H1 (cell line): Measurements from ENCODE around the gene TMEM108. TPM values are rescaled to one million over a fixed set of nuclear protein-coding genes. Genes with fewer than 3 reads are reported as not detected.
A peak's percentile ranks its signal among the peaks of the same experiment; 100 is the strongest.

ENCODE experiments used
- CTCF ChIA-PET: fragments of 300-600 bp; sonication (Branson Sonifier 250); formaldehyde crosslinking; loops from one replicate; lab custom pipeline; 2021; ENCODE audit not compliant: partially characterized antibody; lab: Charles Lee
- POLR2A ChIA-PET: fragments of 300-600 bp; sonication (Branson Sonifier 250); formaldehyde crosslinking; loops from one replicate; lab custom pipeline; 2021; ENCODE audit warnings: inconsistent platforms; ENCODE audit not compliant: partially characterized antibody; lab: Charles Lee
- DNase-seq, 2 experiments: peaks; one replicate each; pipeline versions ENCODE4 v3.0.0 to v3.0.0-alpha.2; 2010 to 2022; ENCODE audit warnings: low spot score in 2 of 2, low read depth in 1 of 2, mixed read lengths in 1 of 2
- FAIRE-seq: peaks from 2 replicates; lab custom pipeline; 2011; peaks lifted over from hg19 to GRCh38; lab: Jason Lieb, UNC
- H2AFZ ChIP-seq: 2 replicates; pipeline ENCODE4 v1.8.1; 2012; ENCODE audit warnings: low read length, inconsistent platforms
- H2AK5ac ChIP-seq: 2 replicates; pipeline ENCODE4 v1.6.1; 2013; ENCODE audit warnings: low read depth, low read length
- H2BK120ac ChIP-seq: replicated peaks from 2 replicates; pipeline ENCODE3; 2013; ENCODE audit warnings: low read depth, low read length, inconsistent platforms
- H2BK12ac ChIP-seq: 2 replicates; pipeline ENCODE4 v1.6.1; 2013; ENCODE audit warnings: low read depth, low read length
- H2BK15ac ChIP-seq: 2 replicates; pipeline ENCODE4 v1.6.1; 2013; ENCODE audit warnings: low read length
- H2BK20ac ChIP-seq: 2 replicates; pipeline ENCODE4 v1.6.1; 2013; ENCODE audit warnings: low read length
- H2BK5ac ChIP-seq: 2 replicates; pipeline ENCODE4 v1.6.1; 2013; ENCODE audit warnings: low read depth, low read length
- H3K14ac ChIP-seq: 2 replicates; pipeline ENCODE4 v1.6.1; 2013; ENCODE audit warnings: inconsistent platforms; ENCODE audit not compliant: insufficient read length
- H3K18ac ChIP-seq: 2 replicates; pipeline ENCODE4 v1.6.1; 2013; ENCODE audit warnings: low read length; ENCODE audit errors: extremely low read depth
- H3K23ac ChIP-seq: 2 replicates; pipeline ENCODE4 v1.6.1; 2013; ENCODE audit warnings: inconsistent platforms; ENCODE audit not compliant: insufficient read length
- H3K23me2 ChIP-seq: 2 replicates; pipeline ENCODE4 v1.6.1; 2013; ENCODE audit warnings: low read depth, low read length
- H3K27ac ChIP-seq: 2 replicates; pipeline ENCODE4 v1.6.1; 2011; ENCODE audit warnings: low read depth, low read length, inconsistent platforms
- H3K27me3 ChIP-seq, 4 experiments: replicated peaks in 1 of 4; 1 replicate in 1 of 4; 2 replicates in 3 of 4; pipeline versions ENCODE4 v1.6.1 to v1.8.1; 2011 to 2013; ENCODE audit warnings: low read length in 3 of 4, mild to moderate bottlenecking in 3 of 4, inconsistent platforms in 2 of 4, mixed read lengths in 2 of 4, moderate library complexity in 1 of 4; ENCODE audit not compliant: control insufficient read depth in 3 of 4, insufficient read depth in 3 of 4; ENCODE audit errors: extremely low read depth in 1 of 4
- H3K36me3 ChIP-seq, 4 experiments: 2 replicates each; pipeline versions ENCODE4 v1.6.1 to v1.8.1; 2011 to 2013; ENCODE audit warnings: mild to moderate bottlenecking in 4 of 4, low read length in 3 of 4, moderate library complexity in 2 of 4, control low read depth in 1 of 4, inconsistent platforms in 1 of 4; ENCODE audit not compliant: insufficient read depth in 4 of 4, control insufficient read depth in 2 of 4
- H3K4ac ChIP-seq: replicated peaks from 2 replicates; pipeline ENCODE3; 2013; ENCODE audit warnings: low read length, low read depth, mixed read lengths, inconsistent platforms; ENCODE audit not compliant: insufficient read length
- H3K4me1 ChIP-seq, 4 experiments: replicated peaks in 1 of 4; 1 replicate in 1 of 4; 2 replicates in 3 of 4; pipeline versions ENCODE4 v1.6.1 to v1.8.1; 2011 to 2013; ENCODE audit warnings: low read length in 3 of 4, inconsistent platforms in 2 of 4, mixed read lengths in 1 of 4; ENCODE audit not compliant: insufficient read depth in 4 of 4, control insufficient read depth in 3 of 4
- H3K4me2 ChIP-seq, 2 experiments: 2 replicates each; pipeline versions ENCODE4 v1.6.1 to v1.8.1; 2011 to 2013; ENCODE audit warnings: low read depth in 2 of 2, low read length in 2 of 2, control low read depth in 1 of 2, inconsistent platforms in 1 of 2, mild to moderate bottlenecking in 1 of 2; ENCODE audit not compliant: insufficient read depth in 1 of 2
- H3K4me3 ChIP-seq, 4 experiments: fragments of 200-600, 300-600 bp in 1 of 4; sonication (generic), shearing (Covaris generic), sonication (Bioruptor Twin) in 1 of 4; 2 replicates each; pipeline versions ENCODE4 v1.5.1 to v1.8.1; 2011 to 2016; ENCODE audit warnings: low read length in 4 of 4, low read depth in 3 of 4, control low read depth in 2 of 4, inconsistent platforms in 2 of 4, mild to moderate bottlenecking in 2 of 4, mixed read lengths in 1 of 4, moderate library complexity in 1 of 4; ENCODE audit not compliant: insufficient read depth in 2 of 4; ENCODE audit errors: extremely low read depth in 1 of 4
- H3K56ac ChIP-seq: replicated peaks from 2 replicates; pipeline ENCODE3; 2013; ENCODE audit warnings: low read depth, mild to moderate bottlenecking, mixed read lengths, low read length, inconsistent platforms; ENCODE audit not compliant: insufficient read length
- H3K79me1 ChIP-seq: 2 replicates; pipeline ENCODE4 v1.6.1; 2013; ENCODE audit warnings: low read depth, low read length, control low read depth
- H3K79me2 ChIP-seq, 2 experiments: 2 replicates each; pipeline versions ENCODE4 v1.6.1 to v1.8.1; 2012 to 2013; ENCODE audit warnings: low read length in 2 of 2, mild to moderate bottlenecking in 2 of 2, inconsistent platforms in 1 of 2; ENCODE audit not compliant: insufficient read depth in 2 of 2, control insufficient read depth in 1 of 2
- H3K9ac ChIP-seq, 4 experiments: replicated peaks in 1 of 4; 1 replicate in 1 of 4; 2 replicates in 3 of 4; pipeline versions ENCODE4 v1.6.1 to v1.8.1; 2011 to 2013; ENCODE audit warnings: low read depth in 3 of 4, low read length in 3 of 4, control low read depth in 2 of 4, mild to moderate bottlenecking in 2 of 4, moderate library complexity in 2 of 4, inconsistent platforms in 1 of 4; ENCODE audit errors: extremely low read depth in 1 of 4
- H3K9me3 ChIP-seq, 2 experiments: 2 replicates each; pipeline versions ENCODE4 v1.6.1 to v1.8.1; 2012 to 2013; ENCODE audit warnings: mild to moderate bottlenecking in 2 of 2, moderate library complexity in 2 of 2, control low read depth in 1 of 2, inconsistent platforms in 1 of 2, low read depth in 1 of 2, low read length in 1 of 2, mixed read lengths in 1 of 2; ENCODE audit not compliant: insufficient read depth in 2 of 2
- H4K20me1 ChIP-seq, 2 experiments: replicated peaks in 1 of 2; 2 replicates each; pipeline versions ENCODE3 to v1.8.1; 2011 to 2013; ENCODE audit warnings: inconsistent platforms in 2 of 2, low read length in 2 of 2, mild to moderate bottlenecking in 1 of 2; ENCODE audit not compliant: insufficient read depth in 2 of 2, control insufficient read depth in 1 of 2
- H4K5ac ChIP-seq: 2 replicates; pipeline ENCODE4 v1.6.1; 2013; ENCODE audit warnings: low read length, low read depth, mixed read lengths, inconsistent platforms; ENCODE audit not compliant: insufficient read length
- H4K8ac ChIP-seq: 2 replicates; pipeline ENCODE4 v1.8.0; 2013; ENCODE audit warnings: mild to moderate bottlenecking, moderate library complexity, low read length, inconsistent platforms; ENCODE audit not compliant: insufficient read depth; ENCODE audit errors: extremely low read depth
- H4K91ac ChIP-seq: replicated peaks from 2 replicates; pipeline ENCODE3; 2013; ENCODE audit warnings: low read length, mixed read lengths, inconsistent platforms; ENCODE audit not compliant: insufficient read length
- CTBP2 ChIP-seq: IDR thresholded peaks from 2 replicates; pipeline ENCODE4 v1.7.0; 2011; ENCODE audit warnings: borderline replicate concordance, mild to moderate bottlenecking, moderate library complexity, mixed read lengths, low read length; ENCODE audit not compliant: insufficient read depth, insufficient read length
- CTCF ChIP-seq, 3 experiments: IDR thresholded peaks; 1 replicate in 2 of 3; 2 replicates in 1 of 3; pipeline versions ENCODE4 v1.5.1 to v1.6.1; 2011; ENCODE audit warnings: low read length in 3 of 3, mild to moderate bottlenecking in 3 of 3, inconsistent platforms in 2 of 3, low read depth in 1 of 3, moderate library complexity in 1 of 3; ENCODE audit not compliant: insufficient read depth in 1 of 3; ENCODE audit errors: control extremely low read depth in 1 of 3
- FOSL1 ChIP-seq: IDR thresholded peaks from 2 replicates; pipeline ENCODE4 v1.6.1; 2011; ENCODE audit warnings: mild to moderate bottlenecking, low read depth, low read length, moderate library complexity; ENCODE audit not compliant: insufficient read depth
- HDAC2 ChIP-seq, 2 experiments: fragments of 300-600 bp in 1 of 2; sonication (generic) in 1 of 2; IDR thresholded peaks; 2 replicates each; pipeline ENCODE4 v1.6.1; 2011 to 2012; ENCODE audit warnings: low read depth in 2 of 2, low read length in 2 of 2, mild to moderate bottlenecking in 2 of 2, moderate library complexity in 2 of 2, borderline replicate concordance in 1 of 2, inconsistent platforms in 1 of 2
- SIN3A ChIP-seq, 2 experiments: IDR thresholded peaks in 1 of 2; conservative IDR thresholded peaks in 1 of 2; 2 replicates each; pipeline ENCODE4 v1.6.1; 2011 to 2012; ENCODE audit warnings: low read length in 2 of 2, improper control_type of control experiment in 1 of 2, low read depth in 1 of 2, mild to moderate bottlenecking in 1 of 2
- TBP ChIP-seq: IDR thresholded peaks from 2 replicates; pipeline ENCODE4 v1.6.1; 2011; ENCODE audit warnings: low read depth, low read length, improper control_type of control experiment
- TEAD4 ChIP-seq: IDR thresholded peaks from 2 replicates; pipeline ENCODE4 v1.6.1; 2012; ENCODE audit warnings: low read depth, low read length, inconsistent platforms, mixed read lengths
- WGBS, 2 experiments: shearing (Covaris generic) in 1 of 2; methylation state at CpG; one replicate each; pipeline versions ENCODE4 v1.1.6 to v1.1.7; 2013 to 2015; ENCODE audit warnings: low lambda C conversion rate in 2 of 2, mixed read lengths in 2 of 2, inconsistent platforms in 1 of 2, low coverage in 1 of 2, missing lambda C conversion rate in 1 of 2; ENCODE audit not compliant: insufficient replicate concordance in 2 of 2, insufficient coverage in 1 of 2, insufficient read length in 1 of 2; ENCODE audit errors: extremely low coverage in 1 of 2, missing lambda C conversion rate in 1 of 2; 5-methylcytosine and 5-hydroxymethylcytosine counted together
- polyA plus RNA-seq, 7 experiments: library from polyadenylated mRNA; depleted of rRNA in 3 of 7; stranded (reverse) in 5 of 7; unstranded in 2 of 7; fragments of >200 nt in 5 of 7; fragments of 200-250 nt in 2 of 7; gene quantifications; 1 replicate in 5 of 7; 2 replicates in 1 of 7; 4 replicates in 1 of 7; pipeline versions ENCODE4 v1.2.1 to v1.2.3, GENCODE V29; 2011 to 2013; ENCODE audit warnings: missing spikeins in 2 of 7, mixed read lengths in 2 of 7
- total RNA-seq: library from RNA; stranded (reverse); fragmentation: NEBNext Ultra II Directional; extraction: Animal tissue kit (Norgen Biotek cat#: 25700); gene quantifications from 2 replicates; pipeline ENCODE4 v1.2.1, GENCODE V29; 2021

Gene TMEM108
- total and polyA plus RNA-seq, 2 of the 8 experiments (the other 6 are each of a cell fraction or from before 2014, with no cell fraction given), result 14.3 to 16.2 TPM

- WGBS, 2 experiments, result 55% methylated on average over 6 of the region's 6 CpGs; no CpG with 5 or more reads in 1 of the 2 experiments
- H3K9ac ChIP-seq, result no peak overlapping the region
- TF ChIP-seq SIN3A (conservative IDR thresholded peaks at IDR 0.05 in 1 of 2, IDR thresholded peaks at IDR 0.05 in 1 of 2; ENCODE audit: low read depth in 1 of 2, low read length in 2 of 2), result 0 out of 4 replicates have a peak, but pooled peaks of 1 of the 2 experiments have one; percentile 42
- TF ChIP-seq CTBP2, result no peak
- TF ChIP-seq CTCF (IDR thresholded peaks at IDR 0.05; ENCODE audit: control extremely low read depth in 1 of 3, insufficient read depth in 1 of 3, low read depth in 1 of 3, low read length in 3 of 3), result peak; percentile 60 to 92 (median 89)
- no peak for TF ChIP-seq FOSL1
- TF ChIP-seq TEAD4, result peak; percentile 79
- no peak for TF ChIP-seq HDAC2 (IDR thresholded peaks at IDR 0.05; ENCODE audit: borderline replicate concordance in 1 of 2, low read depth in 2 of 2, low read length in 2 of 2)
- 0 out of 2 replicates have a peak, but pooled peaks have one; percentile 24 for TF ChIP-seq TBP
Measured at GRCh38 chr3:133040696-133041523, 2.7 kb downstream of the TMEM108 start.

More at GRCh38 chr3:133040696-133041523, 2.7 kb downstream of the TMEM108 start:
- Histone ChIP-seq H2BK12ac (no peak overlapping the region), H3K79me2 (no peaks in the 10 kb centered on the region; a peak in 1 of 4 replicates), H3K4me1 (peaks cover 0 to 8% (median 7%) of the 10 kb centered on the region in 4 experiments; a peak in 4 of 7 replicates), H3K14ac (no peak overlapping the region), H3K4me3 (no peak overlapping the region), H3K36me3 (peaks cover 0 to 3% (median 0%) of the 10 kb centered on the region in 4 experiments; a peak in 1 of 8 replicates), H3K27me3 (peaks cover 0 to 18% (median 9%) of the 10 kb centered on the region in 4 experiments; a peak in 5 of 7 replicates), H3K9me3 (no peaks in the 10 kb centered on the region), H2BK120ac (no peak overlapping the region), H3K4me2 (peak overlapping the region in 1 of 2 experiments; percentile 47; a peak in 1 of 4 replicates), H3K56ac (no peak overlapping the region), H3K79me1 (no peaks in the 10 kb centered on the region), H3K18ac (no peak overlapping the region), H3K27ac (no peak overlapping the region), H4K20me1 (no peaks in the 10 kb centered on the region), H2BK5ac (no peak overlapping the region), H4K8ac (no peak overlapping the region), H4K91ac (no peak overlapping the region), H3K4ac (no peak overlapping the region), H2BK15ac (0 out of 2 replicates have a peak overlapping the region, but pooled peaks have one; percentile 25), H2AK5ac (no peak overlapping the region), H2AFZ (no peak overlapping the region), H2BK20ac (no peak overlapping the region), H3K23me2 (peaks cover 4% of the 10 kb centered on the region; the same call in 1 of the 2 replicates), H3K23ac (no peak overlapping the region), H4K5ac (no peak overlapping the region)
- ChIA-PET POLR2A (interaction anchor here (1.7 kb wide), 1 partner anchor 342 kb away, joined by 5 read pairs; no protein-coding TSS in a partner anchor), CTCF (interaction anchor here (0.5 to 10.0 kb wide), 53 partner anchors 9 to 542 kb away, joined by 3 to 173 read pairs (median 5); no protein-coding TSS in a partner anchor)
- peak; percentile 47 to 87 for DNase-seq
- peak; percentile 93 for FAIRE-seq
